Middle frontal gyrus (tissue), 1 donor: ENCODE data around the gene NOL4L.
"Not testable (repeated sequence)": the region's sequence is repeated elsewhere in the genome, so short reads cannot be mapped to it uniquely, and the experiment has no call there.

ENCODE experiments used
- DNase-seq: peaks from one replicate; pipeline ENCODE4 v3.0.0-alpha.2; 2015; ENCODE audit warnings: low spot score; ENCODE audit errors: extremely low spot score

NOL4L gene

DNA sequence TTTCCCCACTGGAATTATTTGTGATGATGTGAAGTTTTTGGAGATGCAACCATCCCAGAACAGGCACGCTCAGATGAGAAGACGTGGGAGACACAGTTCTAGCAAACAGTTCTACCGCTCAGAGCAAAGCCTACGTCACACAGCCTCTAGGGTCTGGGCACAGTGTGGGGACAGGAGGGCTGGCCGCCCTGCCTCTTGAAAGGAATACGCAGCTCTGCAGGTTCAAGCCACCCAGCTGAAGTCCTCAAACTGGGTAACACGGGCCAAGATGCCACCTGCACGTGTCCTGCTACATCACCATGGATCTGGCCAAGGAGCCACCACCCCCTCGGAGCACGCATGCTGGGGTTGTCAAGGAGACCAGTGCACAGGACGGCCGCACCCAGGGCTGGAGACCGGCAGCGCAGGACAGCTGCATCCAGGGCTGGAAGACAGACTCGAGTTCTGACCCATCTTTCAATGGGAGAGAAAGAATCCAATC is 75.0 kb downstream of the NOL4L start:
- no peak for DNase-seq

DNA sequence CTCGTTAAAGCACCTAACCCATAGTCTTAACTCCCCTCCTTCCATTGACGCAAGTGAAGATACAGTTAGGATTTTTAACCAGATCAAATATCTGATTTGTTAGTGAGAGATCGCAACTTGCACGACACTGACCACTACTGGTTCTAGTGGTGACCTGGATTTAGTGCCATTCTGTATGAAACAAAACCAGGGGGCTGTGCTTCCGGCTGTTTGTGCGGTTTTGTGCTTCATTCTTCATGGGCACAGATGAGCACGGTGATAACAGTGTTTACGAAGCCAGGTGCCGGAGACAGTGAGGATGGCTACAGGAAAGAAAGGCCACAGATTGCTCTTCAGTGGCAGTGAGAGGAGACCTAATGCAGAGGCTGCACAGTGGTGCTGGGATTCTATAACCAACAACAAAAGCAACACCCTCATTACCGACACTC is 75.5 kb downstream of the NOL4L start:
- DNase-seq = no peak

DNA sequence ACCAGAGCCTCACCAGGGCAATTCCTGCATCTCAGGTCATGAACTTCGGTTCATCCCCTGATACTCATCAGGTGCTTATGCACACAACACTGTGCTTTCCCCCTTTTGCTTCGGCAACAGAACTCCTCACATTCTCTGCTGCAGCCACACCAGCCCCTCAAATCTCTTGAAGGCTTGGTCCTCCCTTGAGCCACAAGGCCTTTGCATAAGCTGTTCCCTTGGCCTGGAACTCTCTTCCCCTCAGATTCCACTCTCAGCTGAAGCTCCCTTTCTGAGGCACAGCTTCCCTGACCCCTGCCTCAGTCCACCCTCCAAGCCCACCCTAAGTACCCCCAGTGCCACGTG is 76.4 kb downstream of the NOL4L start:
- no peak for DNase-seq

DNA sequence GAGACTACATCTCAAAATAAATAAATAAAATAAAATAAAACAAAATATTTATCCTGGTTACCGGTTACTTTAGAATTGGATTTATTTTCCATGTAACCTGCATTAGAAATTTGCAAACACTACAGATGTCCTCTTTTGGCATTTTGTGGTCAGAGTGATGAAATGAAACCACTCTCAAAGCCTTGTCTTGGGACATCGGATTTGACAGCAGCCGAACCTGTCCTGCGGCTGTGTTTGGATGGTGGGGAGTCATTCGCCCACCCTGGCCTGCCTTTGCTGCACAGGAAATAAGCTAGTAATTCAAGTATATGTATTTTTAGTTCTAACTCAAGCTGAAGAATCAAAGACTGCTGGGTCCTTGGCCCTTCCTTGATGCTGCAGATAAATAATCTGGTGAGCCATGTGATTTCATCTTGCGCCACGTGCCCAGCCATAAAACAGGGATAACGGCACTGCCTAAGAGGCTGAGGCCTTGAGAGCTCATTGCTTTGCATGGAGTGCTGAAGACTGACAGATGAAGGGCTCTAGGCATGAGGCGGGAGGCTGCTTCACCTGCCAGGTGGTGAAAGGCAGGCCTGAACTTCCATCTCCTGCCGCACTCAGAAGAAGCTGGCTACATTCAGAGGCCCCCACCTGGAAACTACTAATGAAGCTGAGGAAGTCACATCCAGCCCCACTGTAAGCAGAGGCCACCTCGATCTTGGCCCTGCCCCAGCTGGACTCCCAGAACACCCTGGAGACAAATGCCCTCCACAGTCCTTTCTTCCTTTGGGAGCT is 76.9 kb downstream of the NOL4L start:
- DNase-seq = no peak

DNA sequence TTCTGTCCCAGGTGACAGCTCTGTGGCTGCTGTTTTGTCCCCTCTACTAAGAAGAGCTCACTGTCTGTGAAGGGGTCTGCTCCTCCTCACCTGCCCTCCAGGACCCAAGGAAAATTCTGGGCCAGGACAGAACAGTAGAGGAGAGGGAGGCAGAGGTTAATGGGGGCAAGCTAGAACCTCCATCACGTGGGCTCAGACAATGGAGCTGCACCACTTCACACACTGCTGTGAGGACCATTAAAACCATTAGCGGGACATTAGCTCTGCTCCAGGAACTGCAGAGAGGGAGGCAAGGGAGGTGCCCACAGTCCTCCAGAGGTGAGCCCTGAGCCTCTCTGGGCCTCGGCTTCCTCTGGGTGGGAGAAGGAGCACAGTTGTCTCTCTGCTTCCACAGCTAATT is 78.4 kb downstream of the NOL4L start:
- no peak for DNase-seq

DNA sequence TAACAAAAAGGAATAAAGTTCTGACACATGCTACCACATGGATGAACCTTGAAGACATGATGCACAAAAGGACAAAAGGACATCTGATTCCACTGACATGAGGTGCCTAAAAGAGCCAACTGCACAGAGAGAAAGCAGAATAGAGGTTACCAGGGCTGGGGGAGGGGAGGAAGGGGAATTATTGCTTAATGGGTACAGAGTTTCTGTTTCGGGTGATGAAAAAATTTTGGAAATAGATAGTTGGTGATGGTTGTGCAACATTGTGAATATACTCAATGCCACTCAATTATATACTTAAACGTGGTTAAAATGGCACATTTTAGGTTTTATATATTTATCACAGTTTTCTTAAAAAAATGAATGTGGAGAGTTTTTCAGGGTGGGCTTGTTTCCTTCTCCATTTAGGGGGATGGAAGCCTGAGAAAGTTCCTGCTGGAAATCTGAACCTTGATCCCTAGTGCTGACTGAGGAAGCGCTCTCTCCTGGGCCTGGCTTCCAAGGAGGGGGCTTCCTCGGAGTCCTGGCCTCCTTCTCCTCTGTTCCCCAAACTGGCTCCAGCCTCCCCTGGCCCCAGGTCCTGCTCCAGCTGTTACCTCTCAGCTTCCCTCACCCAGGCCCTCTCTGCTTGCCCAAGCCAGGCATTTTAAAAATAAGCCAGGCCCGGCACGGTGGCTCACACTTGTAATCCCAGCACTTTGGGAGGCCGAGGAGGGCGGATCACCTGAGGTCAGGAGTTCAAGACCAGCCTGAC is 79.2 kb downstream of the NOL4L start:
- no peak for DNase-seq

DNA sequence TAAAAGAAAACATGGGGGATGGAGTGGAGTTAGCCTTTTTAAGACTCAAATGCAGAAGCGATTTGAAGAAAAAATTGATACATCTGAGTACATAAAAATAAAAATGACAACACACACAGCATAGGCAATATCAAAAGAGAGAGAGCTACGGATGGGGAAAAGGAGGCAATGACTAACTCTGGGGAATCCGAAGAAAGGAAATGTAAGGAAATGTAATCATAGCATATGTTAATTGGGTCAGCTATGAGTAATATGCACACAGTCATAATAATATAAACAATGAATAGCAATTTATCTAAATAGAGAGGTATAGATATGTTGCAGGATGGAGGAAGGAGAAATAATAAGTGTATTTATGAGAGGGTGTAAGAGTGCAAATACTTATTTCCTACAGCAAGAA is 83.4 kb downstream of the NOL4L start:
- DNase-seq = no peak

DNA sequence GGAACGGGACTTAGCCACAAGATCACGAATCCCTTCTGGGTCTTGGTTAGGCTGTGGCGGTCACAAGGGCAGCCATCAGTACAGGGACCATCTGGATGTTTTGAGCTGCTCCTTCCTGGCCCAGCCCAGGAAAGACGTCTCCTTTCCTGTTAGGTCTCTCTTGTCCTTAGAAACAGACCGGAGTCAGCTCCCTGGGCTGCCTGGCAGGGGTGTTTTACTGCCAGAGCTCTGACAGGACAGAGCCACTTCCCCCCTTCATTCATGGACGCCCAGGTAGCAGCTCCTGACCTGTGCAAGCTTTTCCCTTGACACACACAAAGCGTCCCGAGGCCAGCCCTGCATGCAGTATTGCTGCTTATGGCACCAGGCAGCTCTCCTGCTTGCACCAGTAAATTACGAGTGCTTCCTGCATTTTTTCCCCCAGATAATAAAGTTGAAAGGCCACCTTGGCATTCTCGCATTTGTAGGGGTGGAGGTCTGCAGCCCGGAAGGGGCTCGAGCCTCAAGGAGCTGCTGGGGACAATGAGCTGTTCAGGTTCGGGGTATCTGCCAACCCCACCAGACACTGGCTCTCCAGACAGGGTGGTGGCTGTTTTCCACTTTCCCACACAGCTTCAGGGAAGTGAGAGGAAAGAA is 87.4 kb downstream of the NOL4L start:
- DNase-seq = no peak

DNA sequence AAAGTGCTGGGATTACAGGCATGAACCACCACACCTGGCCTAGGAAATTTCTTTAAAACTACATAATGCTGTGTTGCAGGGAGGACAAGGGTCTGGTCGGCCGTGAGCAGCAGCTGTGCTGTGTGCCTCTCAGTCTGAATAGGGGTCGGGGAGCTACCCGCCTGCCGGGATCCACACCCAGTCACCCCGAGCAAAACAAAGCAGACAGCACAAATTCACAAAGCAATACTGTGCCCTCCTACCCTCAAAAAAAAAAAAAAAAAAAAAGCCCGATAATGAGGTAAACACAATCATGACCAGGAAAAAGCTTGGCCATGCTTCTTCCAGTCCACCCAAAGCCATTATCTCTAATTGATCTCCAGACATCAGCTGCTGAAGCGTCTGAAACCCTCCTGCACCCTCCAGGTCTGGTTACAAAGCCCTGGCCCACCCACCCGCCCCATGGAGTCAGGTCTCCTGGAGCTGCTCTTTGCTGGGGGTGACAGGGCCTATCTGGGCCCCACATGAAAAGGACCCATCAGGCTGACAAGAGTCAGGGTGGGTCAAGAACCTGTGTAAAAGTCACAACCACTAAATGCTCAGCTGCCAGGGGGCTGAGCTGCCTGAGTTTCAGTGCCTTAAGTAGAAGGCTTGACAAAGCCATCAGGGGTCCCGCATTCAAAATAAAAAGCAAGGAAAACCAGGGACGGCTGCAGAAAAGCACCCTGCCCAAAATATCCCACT is 88.2 kb downstream of the NOL4L start:
- DNase-seq = no peak

DNA sequence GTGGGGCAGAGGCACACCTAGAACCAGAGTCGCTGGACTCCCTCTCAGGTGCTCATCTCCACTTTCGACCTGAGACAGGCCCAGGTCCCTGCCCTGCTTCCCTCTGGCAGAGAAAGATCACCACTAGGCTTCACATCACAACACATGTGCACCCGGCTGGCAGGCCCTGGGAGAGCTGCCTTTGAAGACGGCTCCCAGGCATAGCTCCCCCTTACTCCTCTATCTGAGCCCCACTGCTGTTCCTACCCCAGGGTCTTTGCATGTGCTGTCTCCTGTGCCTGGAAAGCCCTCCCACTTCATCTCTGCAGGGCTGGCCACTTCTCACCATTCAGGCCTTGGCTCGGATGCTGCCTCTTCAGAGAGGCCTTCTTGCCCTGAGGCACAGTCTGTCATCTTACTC is 89.2 kb downstream of the NOL4L start:
- DNase-seq = no peak

DNA sequence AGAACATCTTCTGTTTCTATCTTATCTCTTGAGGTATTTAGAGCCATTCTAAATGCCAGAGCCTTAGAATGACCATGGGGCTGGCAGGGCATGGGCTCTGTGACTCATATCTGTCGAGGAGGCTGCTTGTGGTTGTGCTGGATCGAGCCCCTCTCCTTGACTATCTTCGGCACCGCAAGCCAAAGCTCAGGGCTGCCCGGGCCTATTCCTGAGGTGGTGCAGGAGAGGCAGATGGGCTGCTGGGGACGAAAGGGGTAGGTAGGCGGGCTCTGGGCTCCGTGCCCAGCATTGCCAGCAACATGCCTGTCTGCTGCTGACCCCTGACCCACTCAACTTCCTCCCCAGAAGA is 89.9 kb downstream of the NOL4L start:
- DNase-seq = no peak

DNA sequence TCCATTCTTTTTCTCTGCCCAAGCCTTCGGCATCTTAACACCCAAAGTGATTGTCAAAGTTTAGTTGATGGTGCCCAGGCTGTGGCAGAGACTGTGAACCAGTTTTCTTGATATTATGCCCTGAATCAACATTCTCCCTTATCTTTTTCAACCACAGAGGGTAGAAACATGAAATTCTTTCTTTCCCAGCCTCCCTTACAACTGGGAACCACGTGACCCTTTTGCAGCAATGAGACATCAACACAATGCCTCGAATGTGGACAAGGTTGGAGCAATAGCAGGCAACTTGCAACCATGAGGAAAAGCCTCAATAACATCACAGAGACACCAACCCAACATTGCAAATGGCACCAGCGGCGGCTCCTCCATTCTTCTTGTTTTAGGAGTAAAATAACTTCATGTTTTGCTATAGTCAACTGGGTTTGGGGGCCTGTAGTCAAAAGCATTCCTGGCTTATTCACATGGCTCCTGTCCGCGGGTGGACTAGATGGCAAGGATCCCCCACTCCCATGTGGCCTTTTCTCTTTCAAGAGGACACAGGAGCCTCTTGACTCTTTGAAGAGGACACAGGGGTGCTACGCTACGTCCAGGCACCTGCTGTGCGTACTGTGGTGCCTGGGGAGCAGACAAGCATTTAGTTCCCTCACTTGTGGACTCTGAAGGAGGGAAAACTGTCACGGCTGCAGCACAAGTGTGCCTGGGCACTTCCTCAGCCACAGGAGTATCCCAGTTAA is 90.5 kb downstream of the NOL4L start:
- no peak for DNase-seq

DNA sequence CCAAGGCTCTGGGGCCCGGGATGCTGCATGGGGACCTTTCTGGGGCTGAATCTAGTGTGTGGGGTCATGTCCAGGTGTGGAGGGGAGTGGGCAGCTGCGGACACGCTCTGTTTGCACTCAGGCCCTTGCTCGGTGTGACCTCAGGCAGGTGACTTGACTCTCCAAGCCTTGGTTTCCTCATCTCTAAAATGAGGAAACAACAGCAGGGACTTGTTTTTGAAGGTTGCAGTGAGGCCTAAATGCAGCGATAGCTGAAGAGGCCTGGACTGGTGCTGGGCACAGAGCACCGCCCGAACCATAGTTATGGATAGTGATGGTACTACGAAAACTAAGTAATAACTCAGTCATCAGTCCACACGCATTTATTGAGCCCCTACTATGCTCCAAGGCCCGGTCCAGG is 91.8 kb downstream of the NOL4L start:
- DNase-seq = no peak

DNA sequence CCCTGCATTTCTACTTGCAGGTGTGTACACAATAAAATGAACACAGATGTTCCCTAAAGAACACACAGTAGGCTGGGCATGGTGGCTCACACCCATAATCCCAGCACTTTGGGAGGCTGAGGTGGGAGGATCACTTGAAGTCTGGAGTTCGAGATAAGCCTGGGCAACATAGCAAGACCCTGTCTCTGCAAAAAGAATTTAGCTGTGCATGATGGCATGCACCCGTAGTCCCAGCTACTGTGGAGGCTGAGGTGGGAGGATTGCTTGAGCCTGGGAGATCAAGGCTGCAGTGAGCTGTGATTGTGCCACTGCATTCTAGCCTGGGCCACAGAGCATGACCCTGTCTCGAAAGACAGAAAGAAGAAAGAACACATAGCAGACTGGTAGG is 93.4 kb downstream of the NOL4L start:
- not testable (repeated sequence) for DNase-seq

DNA sequence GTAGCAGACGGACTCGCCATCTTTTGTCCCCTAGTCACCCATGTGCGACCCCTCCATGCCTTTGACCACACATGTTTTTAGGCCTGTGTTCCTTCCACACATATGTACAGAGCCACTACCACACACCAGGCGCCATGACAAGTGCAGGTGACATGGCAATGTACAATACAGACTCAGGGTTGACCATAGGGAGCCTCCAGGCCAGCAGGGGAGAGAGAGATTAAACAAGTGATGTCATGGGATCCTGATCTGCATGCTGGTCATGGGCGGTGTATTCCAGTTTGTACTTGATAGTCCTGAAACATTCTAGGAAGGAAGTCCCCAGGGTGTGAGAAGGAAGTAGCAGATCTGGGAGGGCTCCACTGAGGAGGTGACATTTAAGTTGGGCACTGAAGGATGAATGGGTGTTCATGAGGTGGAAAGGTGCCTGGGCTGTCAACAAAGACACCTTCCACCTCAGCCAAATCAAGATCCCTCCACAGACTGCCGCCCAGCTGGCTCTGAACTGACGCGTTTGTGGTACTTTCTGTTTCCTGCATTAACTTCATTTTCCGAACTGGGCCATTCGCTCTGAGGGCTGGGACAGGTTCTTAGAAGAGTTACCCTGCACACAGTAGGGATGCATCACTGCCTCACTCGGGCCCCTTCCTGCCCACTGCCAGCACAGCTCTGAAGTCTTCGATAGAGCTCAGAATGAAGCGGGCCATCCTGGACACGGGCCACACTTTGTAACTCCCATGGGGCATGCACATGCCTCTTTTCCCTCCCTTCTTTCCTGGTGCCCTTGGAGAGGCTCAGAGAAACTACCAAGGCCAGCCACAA is 94.0 kb downstream of the NOL4L start:
- DNase-seq = no peak

DNA sequence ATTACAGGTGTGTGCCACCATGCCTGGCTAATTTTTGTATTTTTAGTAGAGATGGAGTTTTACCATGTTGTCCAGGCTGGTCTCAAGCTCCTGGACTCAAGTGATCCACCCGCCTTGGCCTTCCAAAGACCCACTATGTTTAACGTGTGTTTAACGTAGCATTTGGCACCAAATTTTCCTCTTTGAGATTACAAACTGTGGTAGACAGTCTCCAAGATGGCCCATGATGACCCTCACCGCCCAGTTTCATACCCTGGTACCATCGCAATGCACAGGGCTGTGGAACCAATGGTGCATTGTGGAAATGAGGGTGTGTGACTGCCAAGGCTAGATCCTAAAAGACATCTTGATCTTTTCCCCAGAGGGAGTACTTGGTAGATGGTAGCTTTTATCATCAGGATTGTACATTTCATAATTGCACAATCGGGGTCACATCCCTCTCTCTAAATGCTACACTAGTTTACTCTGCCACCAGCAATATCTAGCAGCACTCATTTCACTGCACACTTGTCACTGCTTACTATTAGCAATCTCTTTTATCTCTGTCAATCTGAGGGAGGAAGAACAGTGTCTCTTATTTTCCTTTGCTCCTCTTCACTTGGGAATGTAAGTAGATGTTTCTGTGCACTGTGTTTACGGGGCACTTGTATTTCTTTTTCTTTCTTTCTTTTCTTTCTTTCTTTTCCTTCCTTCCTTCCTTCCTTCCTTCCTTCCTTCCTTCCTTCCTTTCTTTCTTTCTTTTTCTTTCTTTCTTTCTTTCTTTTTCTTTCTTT is 96.9 kb downstream of the NOL4L start:
- no peak for DNase-seq

DNA sequence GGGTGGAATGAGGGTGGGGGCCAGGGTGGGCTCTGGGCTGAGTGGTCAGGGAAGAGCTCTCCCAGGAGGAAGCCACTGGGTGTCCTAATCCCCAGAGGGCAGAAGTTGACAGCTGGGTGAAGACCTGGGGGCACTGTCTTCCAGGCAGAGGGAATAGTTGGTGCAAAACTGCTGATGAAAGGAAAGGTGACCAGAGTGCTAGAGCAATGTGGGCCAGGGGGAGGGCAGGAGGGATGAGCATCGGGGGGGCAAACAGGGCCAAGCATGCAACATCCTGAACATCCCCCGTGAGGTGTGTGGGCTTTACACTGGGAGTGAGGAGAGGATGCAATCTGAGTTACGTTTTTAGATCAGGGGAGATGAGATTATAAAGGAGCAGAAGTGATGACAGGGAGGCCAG is 97.8 kb downstream of the NOL4L start:
- DNase-seq = no peak

DNA sequence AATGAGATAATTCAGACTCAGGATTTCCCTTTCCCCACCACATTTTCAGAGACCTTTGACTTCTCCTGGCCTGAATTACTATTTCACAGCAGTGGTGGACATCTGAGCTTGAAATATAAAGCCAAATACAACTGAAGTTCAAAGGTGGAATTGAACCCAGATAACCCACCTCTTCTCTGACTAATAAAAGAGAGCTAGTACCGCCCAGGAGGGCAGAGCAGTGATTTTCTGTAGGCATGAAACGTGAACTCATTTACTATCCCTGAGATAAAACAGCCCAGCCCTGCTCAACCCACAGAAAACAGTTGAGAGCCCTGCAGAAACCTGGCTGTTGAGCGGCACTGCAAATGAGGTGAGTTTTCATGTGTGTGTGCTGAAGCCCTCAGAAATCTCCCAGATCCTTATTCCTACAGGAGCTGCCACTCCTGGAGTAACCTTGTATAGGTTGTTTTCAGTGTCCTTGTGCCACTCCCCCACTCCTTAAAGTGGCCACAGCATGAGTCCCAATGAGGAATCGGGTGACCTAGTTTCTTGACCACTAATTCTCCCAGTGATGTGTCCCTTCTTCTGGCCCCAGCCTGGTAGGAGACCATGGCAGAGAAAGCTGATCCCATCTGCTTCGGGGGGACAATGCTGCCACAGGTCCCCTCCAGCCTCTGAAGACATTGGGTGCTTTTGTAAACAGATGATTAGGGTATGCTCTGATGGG is 99.2 kb downstream of the NOL4L start:
- no peak for DNase-seq
